H7 (cell line): ENCODE measurements around the gene NPHP3. TPM values are rescaled to one million over a fixed set of nuclear protein-coding genes. Genes with fewer than 3 reads are reported as not detected.
"Not testable (repeated sequence)": the region's sequence is repeated elsewhere in the genome, so short reads cannot be mapped to it uniquely, and the experiment has no call there.

Source experiments
- DNase-seq: peaks from one replicate; pipeline ENCODE4 v3.0.0; 2012
- H3K27me3 ChIP-seq: 2 replicates; pipeline ENCODE4 v1.6.0; 2011; ENCODE audit warnings: mild to moderate bottlenecking, low read length; ENCODE audit not compliant: control insufficient read depth, insufficient read depth
- H3K36me3 ChIP-seq: replicated peaks from 2 replicates; pipeline ENCODE4 v1.5.1; 2011; ENCODE audit warnings: low read length; ENCODE audit not compliant: control insufficient read depth, insufficient read depth
- H3K4me3 ChIP-seq: 2 replicates; pipeline ENCODE4 v1.5.1; 2011; ENCODE audit warnings: low read depth, mild to moderate bottlenecking, control low read depth, low read length, moderate library complexity; ENCODE audit not compliant: insufficient read depth
- total RNA-seq: library from RNA; depleted of rRNA; stranded (reverse); fragments of >200 nt; shearing (Covaris generic); gene quantifications from 2 replicates; pipeline ENCODE4 v1.2.3, GENCODE V29; 2014; rRNA removed

Gene NPHP3
- total RNA-seq, 1 experiment from 2014 or later = 8.1 TPM

DNA sequence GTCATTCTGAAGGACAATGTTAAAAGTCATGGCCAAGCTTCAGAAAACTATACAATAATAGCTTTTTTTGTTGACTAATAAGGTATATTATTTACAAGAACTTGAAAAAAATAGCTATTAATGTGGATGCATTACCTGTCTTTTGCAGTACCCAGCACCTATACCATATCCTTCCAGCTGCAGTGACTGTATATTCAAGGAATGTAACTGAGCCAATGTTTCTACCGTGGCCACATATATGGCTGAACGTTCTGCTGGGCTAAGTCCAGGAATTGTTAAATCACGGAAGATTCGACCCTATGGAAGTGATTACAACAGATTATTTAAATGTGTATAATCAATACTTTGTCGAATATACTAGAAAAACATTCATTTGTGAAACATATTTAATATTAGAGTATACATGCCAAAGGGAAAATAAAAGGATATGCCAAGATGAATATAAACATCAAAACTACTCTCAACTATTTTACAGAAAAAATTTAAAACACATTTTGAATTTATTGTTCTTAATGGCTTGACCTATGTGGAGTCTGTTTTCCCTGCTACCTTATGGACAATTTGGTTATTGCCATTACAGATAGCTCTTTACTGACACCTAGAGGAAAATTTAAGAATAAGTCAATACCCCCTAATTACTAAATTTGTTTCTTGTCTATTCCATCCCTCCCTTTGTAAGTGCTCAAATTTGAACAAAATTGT lies 80.2 kb downstream of the NPHP3 start:
- DNase-seq = peak; percentile 52
- Histone ChIP-seq H3K4me3 (no peak overlapping the region), H3K36me3 (peaks cover 4% of the 10 kb centered on the region), H3K27me3 (no peaks in the 10 kb centered on the region)

DNA sequence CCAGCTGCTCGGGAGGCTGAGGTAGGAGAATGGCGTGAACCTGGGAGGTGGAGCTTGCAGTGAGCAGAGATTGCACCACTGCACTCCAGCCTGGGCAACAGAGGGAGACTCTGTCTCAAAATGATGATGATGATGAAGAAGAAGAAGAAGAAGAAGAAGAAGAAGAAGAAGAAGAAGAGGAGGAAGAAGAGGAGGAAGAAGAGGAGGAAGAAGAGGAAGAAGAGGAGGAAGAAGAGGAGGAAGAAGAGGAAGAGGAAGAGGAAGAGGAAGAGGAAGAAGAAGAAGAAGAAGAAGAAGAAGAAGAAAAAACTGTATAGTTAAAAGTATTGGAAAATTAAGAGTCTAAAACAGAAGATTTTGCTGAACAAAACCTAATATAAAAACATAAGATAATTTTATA lies 80.8 kb downstream of the NPHP3 start:
- H3K36me3 ChIP-seq, H3K4me3 ChIP-seq, DNase-seq, H3K27me3 ChIP-seq: not testable (repeated sequence)

DNA sequence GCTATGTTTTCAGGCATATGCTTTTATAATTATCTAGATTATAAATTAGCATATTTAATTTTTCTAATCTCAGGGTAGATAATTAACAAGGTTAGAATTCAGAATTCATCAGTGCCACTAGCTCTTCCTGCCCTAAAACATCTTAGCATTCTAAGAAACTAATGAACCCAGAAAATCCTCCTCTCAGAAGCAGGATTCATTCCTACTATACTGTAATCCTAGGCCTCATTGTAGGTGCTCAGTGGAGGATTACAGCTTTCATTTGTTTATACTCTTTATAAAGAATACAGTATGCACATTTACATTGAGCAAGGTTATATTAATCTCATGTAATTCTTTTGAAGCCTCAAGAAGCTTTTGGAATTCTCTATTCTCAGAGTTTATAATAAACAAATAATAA lies 83.5 kb downstream of the NPHP3 start:
- no peak for DNase-seq
- peaks cover 4% of the 10 kb centered on the region for H3K36me3 ChIP-seq
- no peaks in the 10 kb centered on the region for H3K27me3 ChIP-seq
- H3K4me3 ChIP-seq = no peak overlapping the region

DNA sequence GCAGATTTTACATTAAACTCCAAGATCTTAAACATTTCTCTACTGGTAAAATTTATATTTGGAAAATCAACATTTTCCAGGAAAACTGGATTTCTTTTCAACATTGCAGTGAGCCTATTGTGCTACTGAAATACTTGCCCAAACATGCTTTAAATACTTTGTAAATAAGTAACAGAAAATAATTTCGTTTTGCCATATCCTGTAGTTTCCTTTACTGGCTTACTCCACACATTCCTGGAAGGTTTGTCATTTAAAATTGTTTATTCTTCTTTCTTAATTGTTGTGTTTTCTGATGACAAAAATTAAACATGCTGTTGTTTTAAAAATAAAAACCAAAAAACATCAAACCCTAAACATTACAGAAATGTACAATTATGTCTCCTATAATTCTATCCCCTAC lies 84.6 kb downstream of the NPHP3 start:
- Histone ChIP-seq H3K27me3 (no peaks in the 10 kb centered on the region), H3K36me3 (peaks cover 4% of the 10 kb centered on the region), H3K4me3 (no peak overlapping the region)
- no peak for DNase-seq

DNA sequence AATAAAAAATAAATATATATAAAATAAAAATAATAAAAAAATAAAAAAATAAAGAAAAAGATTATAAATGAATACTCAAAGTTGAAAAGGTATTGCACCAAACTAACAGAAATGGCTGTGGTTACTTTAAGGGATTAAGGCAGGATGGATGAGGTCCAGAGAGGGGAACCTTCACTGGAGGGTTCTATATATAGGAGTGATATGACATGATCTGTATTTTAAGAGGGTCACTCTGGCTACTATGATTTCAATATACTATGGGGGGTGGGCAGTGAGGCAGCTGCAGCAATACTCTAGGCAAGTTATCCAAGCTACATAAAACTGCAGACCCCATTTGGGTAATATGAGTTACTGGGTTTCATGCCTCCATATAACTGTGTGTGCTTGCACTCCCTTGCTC lies 87.2 kb downstream of the NPHP3 start:
- Histone ChIP-seq H3K27me3 (no peaks in the 10 kb centered on the region; the same call in 1 of the 2 replicates), H3K36me3 (peaks cover 4% of the 10 kb centered on the region), H3K4me3 (no peak overlapping the region)
- no peak for DNase-seq

Other genes starting within 250 kb of the NPHP3 start
- not detected in 2 replicates for gene ACKR4, start 125.1 kb downstream of the NPHP3 start, total RNA-seq
- 7.2 and 11.8 TPM in 2 replicates for gene ACAD11, start 62.6 kb downstream of the NPHP3 start, total RNA-seq
- gene UBA5, start 62.1 kb downstream of the NPHP3 start, total RNA-seq = 23.7 and 26.9 TPM in 2 replicates